Ascending aorta (tissue), 2 donors: Measurements from ENCODE around the gene AGO3. TPM values are rescaled to one million over a fixed set of nuclear protein-coding genes. Genes with fewer than 3 reads are reported as not detected.
A peak's percentile ranks its signal among the peaks of the same experiment; 100 is the strongest.
"Not testable (repeated sequence)": the region's sequence is repeated elsewhere in the genome, so short reads cannot be mapped to it uniquely, and the experiment has no call there.

Experiments
- DNase-seq, 2 donors: peaks; one replicate each; pipeline ENCODE4 v3.0.0-alpha.2; 2019; ENCODE audit warnings: low spot score in 2 of 2
- H3K27ac ChIP-seq, 2 donors: fragments of 200-600 bp; sonication (generic); one replicate each; pipeline ENCODE4 v1.5.1; 2016 to 2017; ENCODE audit warnings: mild to moderate bottlenecking in 1 of 2
- H3K27me3 ChIP-seq: fragments of 200-600 bp; sonication (generic); one replicate; pipeline ENCODE4 v1.5.1; 2017
- H3K36me3 ChIP-seq, 2 donors: fragments of 200-600 bp; sonication (generic); one replicate each; pipeline ENCODE4 v1.5.1; 2016
- H3K4me1 ChIP-seq, 2 donors: fragments of 200-600 bp; sonication (generic); one replicate each; pipeline ENCODE4 v1.5.1; 2016 to 2017; ENCODE audit warnings: mild to moderate bottlenecking in 1 of 2
- H3K4me3 ChIP-seq, 2 donors: fragments of 200-600 bp; sonication (generic); one replicate each; pipeline ENCODE4 v1.5.1; 2016 to 2017; ENCODE audit warnings: mild to moderate bottlenecking in 1 of 2
- H3K9me3 ChIP-seq, 2 donors: fragments of 200-600 bp; sonication (generic); one replicate each; pipeline ENCODE4 v1.5.1; 2016
- intact Hi-C: fragments of 100-400 bp; cut with DNase I; formaldehyde crosslinking; loops from one replicate; pipeline ENCODE4 v1.15.1; 2023
- total RNA-seq: library from RNA; depleted of rRNA; stranded (reverse); fragments of >200 nt; gene quantifications from one replicate; pipeline ENCODE4 v1.1.0, GENCODE V29; 2016
- TF ChIP-seq, protein P1 (sequence below), 3 experiments: fragments of 200-600 bp in 2 of 3; fragments of 450-650 bp in 1 of 3; sonication (generic) in 2 of 3; IDR thresholded peaks; one replicate each; pipeline ENCODE4 v1.5.1; 2016 to 2019; ENCODE audit warnings: antibody characterized with exemption in 3 of 3, mild to moderate bottlenecking in 1 of 3, moderate library complexity in 1 of 3

AGO3 gene
- total RNA-seq, 1 donor from 2014 or later, result 19.7 TPM

- intact Hi-C loops, result no loop called here
- H3K9me3 ChIP-seq, result no peaks in the 10 kb centered on the region
- TF ChIP-seq, protein P1, sequence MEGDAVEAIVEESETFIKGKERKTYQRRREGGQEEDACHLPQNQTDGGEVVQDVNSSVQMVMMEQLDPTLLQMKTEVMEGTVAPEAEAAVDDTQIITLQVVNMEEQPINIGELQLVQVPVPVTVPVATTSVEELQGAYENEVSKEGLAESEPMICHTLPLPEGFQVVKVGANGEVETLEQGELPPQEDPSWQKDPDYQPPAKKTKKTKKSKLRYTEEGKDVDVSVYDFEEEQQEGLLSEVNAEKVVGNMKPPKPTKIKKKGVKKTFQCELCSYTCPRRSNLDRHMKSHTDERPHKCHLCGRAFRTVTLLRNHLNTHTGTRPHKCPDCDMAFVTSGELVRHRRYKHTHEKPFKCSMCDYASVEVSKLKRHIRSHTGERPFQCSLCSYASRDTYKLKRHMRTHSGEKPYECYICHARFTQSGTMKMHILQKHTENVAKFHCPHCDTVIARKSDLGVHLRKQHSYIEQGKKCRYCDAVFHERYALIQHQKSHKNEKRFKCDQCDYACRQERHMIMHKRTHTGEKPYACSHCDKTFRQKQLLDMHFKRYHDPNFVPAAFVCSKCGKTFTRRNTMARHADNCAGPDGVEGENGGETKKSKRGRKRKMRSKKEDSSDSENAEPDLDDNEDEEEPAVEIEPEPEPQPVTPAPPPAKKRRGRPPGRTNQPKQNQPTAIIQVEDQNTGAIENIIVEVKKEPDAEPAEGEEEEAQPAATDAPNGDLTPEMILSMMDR (IDR thresholded peaks at IDR 0.05), result no peak
- no peak overlapping the region for H3K27ac ChIP-seq
- H3K4me3 ChIP-seq, result no peak overlapping the region
- no peak for DNase-seq
- no peaks in the 10 kb centered on the region for H3K27me3 ChIP-seq
- peaks cover 54 to 66% of the 10 kb centered on the region in 2 donors for H3K36me3 ChIP-seq
- H3K4me1 ChIP-seq, result no peaks in the 10 kb centered on the region
Observed at GRCh38 chr1:36014722-36015220, 83.9 kb downstream of the AGO3 start.

- TF ChIP-seq, protein P1 (IDR thresholded peaks at IDR 0.05), result no peak
- Histone ChIP-seq H3K36me3 (peaks cover 58 to 74% of the 10 kb centered on the region in 2 donors), H3K27ac (no peak overlapping the region), H3K4me3 (no peak overlapping the region), H3K27me3 (no peaks in the 10 kb centered on the region), H3K9me3 (no peaks in the 10 kb centered on the region), H3K4me1 (no peaks in the 10 kb centered on the region)
- DNase-seq, result no peak
- intact Hi-C loops, result no loop called here
Observed at GRCh38 chr1:36016686-36017085, 85.8 kb downstream of the AGO3 start.

GRCh38 chr1:36023098-36023769, 92.3 kb downstream of the AGO3 start:
- TF ChIP-seq, protein P1 (IDR thresholded peaks at IDR 0.05), result no peak
- H3K27ac ChIP-seq, result peak overlapping the region in 1 of 2 donors; percentile 12
- H3K36me3 ChIP-seq, result peaks cover 18 to 28% of the 10 kb centered on the region in 2 donors
- H3K9me3 ChIP-seq, result no peaks in the 10 kb centered on the region
- no peaks in the 10 kb centered on the region for H3K27me3 ChIP-seq
- DNase-seq, result no peak
- intact Hi-C loops, result no loop called here
- H3K4me1 ChIP-seq, result no peaks in the 10 kb centered on the region
- H3K4me3 ChIP-seq, result peak overlapping the region in 1 of 2 donors; percentile 36

- H3K9me3 ChIP-seq, H3K4me3 ChIP-seq, intact Hi-C loops, H3K27me3 ChIP-seq, H3K4me1 ChIP-seq, DNase-seq: not testable (repeated sequence)
- peaks cover 15 to 32% of the 10 kb centered on the region in 2 donors for H3K36me3 ChIP-seq
- peak overlapping the region in 1 of 2 donors; percentile 12 for H3K27ac ChIP-seq
Observed at GRCh38 chr1:36024024-36024423, 93.1 kb downstream of the AGO3 start.

DNA sequence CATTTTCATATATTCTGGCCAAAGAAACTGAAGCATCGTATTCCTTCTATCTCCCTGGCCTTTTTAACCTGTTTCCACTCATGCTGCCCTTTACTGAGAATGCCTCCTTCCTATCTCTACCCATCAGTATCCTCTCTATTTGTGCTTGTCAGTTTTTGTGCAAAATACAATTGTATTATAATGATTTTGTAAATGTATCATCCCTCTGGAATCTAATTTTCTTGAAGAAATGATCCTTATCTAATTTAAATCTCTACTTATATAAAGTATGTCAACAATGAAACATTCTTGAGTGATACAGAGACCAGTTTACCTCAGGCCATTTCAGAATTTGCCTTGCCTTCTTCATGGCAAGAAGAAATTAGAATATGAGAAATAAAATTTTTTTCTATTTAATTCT, 93.9 kb downstream of the AGO3 start:
- H3K27ac ChIP-seq, result no peak overlapping the region
- no peaks in the 10 kb centered on the region for H3K4me1 ChIP-seq
- peaks cover 15 to 34% of the 10 kb centered on the region in 2 donors for H3K36me3 ChIP-seq
- DNase-seq, result no peak
- no peak overlapping the region for H3K4me3 ChIP-seq
- TF ChIP-seq, protein P1 (IDR thresholded peaks at IDR 0.05), result no peak
- intact Hi-C loops, result no loop called here
- no peaks in the 10 kb centered on the region for H3K9me3 ChIP-seq
- no peaks in the 10 kb centered on the region for H3K27me3 ChIP-seq

DNA sequence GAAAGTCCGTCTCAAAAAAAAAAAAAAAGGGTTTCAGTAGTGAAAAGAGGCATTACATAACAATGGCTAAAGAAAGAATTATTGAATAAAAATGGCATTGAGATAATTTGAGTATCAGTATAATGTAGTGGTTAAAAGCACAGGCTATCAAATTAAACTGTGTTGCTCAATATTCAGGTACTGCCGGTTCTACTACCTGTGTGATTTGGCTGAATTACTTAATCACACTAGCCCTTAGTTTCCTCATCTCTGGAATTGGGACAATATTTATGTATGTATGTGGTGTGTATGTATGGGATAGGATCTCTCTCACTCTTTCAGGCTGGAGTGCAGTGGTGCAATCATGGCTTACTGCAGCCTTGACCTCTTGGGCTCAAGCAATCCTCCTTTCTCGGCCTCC, 96.9 kb downstream of the AGO3 start:
- intact Hi-C loops, result no loop called here
- H3K36me3 ChIP-seq, result peaks cover 19 to 46% of the 10 kb centered on the region in 2 donors
- TF ChIP-seq, protein P1 (IDR thresholded peaks at IDR 0.05), result no peak
- no peaks in the 10 kb centered on the region for H3K27me3 ChIP-seq
- no peaks in the 10 kb centered on the region for H3K4me1 ChIP-seq
- no peak for DNase-seq
- no peak overlapping the region for H3K27ac ChIP-seq
- no peak overlapping the region for H3K4me3 ChIP-seq
- no peaks in the 10 kb centered on the region for H3K9me3 ChIP-seq
